Measurements from ENCODE around the gene PLEK. TPM values are rescaled to one million over a fixed set of nuclear protein-coding genes. Genes with fewer than 3 reads are reported as not detected.

Gene PLEK
- total RNA-seq, 2 donors from 2014 or later: 3.1 to 4.4 TPM

DNA sequence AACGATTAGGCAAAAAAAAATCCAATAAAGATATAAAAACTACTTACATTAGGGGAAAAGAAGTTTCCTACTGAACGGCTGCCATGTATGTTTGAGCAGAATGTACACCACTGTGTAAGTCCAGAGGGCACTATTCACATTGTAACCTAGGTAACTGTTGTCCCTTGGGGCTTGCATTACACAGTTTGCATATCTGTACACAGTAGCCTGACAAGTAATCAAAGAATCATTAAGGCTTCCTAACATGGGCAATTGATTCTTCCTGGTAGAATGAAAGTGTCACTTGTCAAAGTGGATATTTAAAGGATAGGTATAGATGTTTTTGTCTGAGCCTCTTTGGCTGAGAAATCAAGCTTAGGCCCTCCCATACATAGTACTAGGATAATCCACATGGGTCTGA, 39.1 kb downstream of the PLEK start:
- no peaks in the 10 kb centered on the region for H3K27me3 ChIP-seq
- H3K27ac ChIP-seq: no peak overlapping the region
- H3K4me3 ChIP-seq: no peak overlapping the region
- no peaks in the 10 kb centered on the region for H3K9me3 ChIP-seq
- DNase-seq (ENCODE audit: low spot score): no peak
- H3K4me1 ChIP-seq: peaks cover 0 to 11% of the 10 kb centered on the region in 2 donors
- no peaks in the 10 kb centered on the region for H3K36me3 ChIP-seq
- TF ChIP-seq, protein P1, sequence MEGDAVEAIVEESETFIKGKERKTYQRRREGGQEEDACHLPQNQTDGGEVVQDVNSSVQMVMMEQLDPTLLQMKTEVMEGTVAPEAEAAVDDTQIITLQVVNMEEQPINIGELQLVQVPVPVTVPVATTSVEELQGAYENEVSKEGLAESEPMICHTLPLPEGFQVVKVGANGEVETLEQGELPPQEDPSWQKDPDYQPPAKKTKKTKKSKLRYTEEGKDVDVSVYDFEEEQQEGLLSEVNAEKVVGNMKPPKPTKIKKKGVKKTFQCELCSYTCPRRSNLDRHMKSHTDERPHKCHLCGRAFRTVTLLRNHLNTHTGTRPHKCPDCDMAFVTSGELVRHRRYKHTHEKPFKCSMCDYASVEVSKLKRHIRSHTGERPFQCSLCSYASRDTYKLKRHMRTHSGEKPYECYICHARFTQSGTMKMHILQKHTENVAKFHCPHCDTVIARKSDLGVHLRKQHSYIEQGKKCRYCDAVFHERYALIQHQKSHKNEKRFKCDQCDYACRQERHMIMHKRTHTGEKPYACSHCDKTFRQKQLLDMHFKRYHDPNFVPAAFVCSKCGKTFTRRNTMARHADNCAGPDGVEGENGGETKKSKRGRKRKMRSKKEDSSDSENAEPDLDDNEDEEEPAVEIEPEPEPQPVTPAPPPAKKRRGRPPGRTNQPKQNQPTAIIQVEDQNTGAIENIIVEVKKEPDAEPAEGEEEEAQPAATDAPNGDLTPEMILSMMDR (IDR thresholded peaks at IDR 0.05): no peak

DNA sequence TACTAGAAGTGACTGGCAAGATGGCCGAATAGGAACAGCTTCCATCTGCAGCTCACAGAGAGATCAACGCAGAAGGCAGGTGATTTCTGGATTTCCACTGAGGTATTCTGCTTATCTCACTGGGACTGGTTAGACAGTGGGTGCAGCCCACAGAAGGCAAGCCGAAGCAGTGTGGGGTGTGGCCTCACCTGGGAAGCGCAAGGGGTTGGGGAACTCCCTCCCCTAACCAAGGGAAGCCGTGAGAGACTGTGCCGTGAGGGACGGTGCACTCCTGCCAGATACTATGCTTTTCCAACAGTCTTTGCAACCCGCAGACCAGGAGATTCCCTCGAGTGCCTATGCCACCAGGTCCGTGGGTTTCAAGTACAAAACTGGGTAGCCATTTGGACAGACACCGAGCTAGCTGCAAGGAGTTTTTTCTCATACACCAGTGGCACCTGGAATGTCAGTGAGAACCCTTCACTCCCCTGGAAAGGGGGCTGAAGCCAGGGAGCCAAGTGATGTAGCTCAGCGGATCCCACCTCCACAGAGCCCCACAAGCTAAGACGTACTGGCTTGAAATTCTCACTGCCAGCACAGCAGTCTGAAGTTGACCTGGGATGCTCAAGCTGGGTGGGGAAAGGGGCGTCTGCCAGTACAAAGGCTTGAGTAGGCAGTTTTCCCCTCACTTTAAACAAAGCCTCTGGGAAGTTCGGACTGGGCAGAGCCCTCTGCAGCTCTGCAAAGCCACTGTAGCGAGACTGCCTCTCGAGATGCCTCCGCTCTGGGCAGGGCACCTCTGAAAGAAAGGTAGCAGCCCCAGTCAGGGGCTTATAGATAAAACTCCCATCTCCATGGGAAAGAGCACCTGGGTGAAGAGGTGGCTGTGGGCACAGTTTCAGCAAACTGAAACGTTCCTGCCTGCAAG, 40.1 kb downstream of the PLEK start:
- Histone ChIP-seq H3K4me3 (no peak overlapping the region), H3K36me3 (no peaks in the 10 kb centered on the region), H3K27ac (no peak overlapping the region), H3K4me1 (peaks cover 0 to 11% of the 10 kb centered on the region in 2 donors), H3K27me3 (no peaks in the 10 kb centered on the region), H3K9me3 (no peaks in the 10 kb centered on the region)
- DNase-seq (ENCODE audit: low spot score): no peak
- TF ChIP-seq, protein P1 (IDR thresholded peaks at IDR 0.05): no peak

DNA sequence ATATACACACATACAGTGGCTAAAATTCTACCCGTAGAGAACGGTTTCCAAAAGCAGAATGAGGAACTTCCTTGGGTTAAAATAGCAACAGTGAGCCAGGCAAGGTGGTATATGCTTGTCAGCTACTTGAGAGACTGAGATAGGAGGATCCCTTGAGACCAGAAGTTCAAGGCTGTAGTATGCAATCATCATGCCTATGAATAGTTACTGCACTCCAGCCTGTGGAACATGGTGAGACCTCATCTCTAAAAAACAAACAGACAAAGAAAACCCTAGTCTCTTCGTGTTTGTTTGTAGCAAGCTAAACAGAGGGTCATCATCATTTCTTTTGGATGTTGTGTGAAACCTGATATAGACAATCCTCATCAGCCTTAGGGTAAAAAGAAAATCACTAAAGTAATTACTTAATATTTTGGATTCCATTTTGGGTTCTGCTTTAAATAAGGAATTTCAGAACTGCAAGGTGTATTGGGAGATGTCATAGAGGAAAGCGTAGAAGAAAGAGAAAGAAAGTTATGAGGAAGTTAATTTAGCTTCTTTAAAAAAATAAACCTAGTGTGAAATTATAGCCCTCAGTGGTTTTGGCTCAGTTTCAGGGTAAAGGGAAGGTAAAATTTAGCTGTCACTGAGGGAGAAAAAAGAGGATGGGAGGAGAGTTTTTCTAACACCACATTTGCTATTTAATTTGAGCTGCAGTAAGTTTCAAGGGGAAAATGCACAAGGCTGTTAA, 46.5 kb downstream of the PLEK start:
- TF ChIP-seq, protein P1 (IDR thresholded peaks at IDR 0.05): no peak
- H3K27me3 ChIP-seq: no peaks in the 10 kb centered on the region
- H3K4me1 ChIP-seq: peaks cover 0 to 18% of the 10 kb centered on the region in 2 donors
- H3K36me3 ChIP-seq: no peaks in the 10 kb centered on the region
- no peak overlapping the region for H3K4me3 ChIP-seq
- peak overlapping the region in 1 of 2 donors; percentile 15 for H3K27ac ChIP-seq
- no peak for DNase-seq (ENCODE audit: low spot score)
- no peaks in the 10 kb centered on the region for H3K9me3 ChIP-seq

DNA sequence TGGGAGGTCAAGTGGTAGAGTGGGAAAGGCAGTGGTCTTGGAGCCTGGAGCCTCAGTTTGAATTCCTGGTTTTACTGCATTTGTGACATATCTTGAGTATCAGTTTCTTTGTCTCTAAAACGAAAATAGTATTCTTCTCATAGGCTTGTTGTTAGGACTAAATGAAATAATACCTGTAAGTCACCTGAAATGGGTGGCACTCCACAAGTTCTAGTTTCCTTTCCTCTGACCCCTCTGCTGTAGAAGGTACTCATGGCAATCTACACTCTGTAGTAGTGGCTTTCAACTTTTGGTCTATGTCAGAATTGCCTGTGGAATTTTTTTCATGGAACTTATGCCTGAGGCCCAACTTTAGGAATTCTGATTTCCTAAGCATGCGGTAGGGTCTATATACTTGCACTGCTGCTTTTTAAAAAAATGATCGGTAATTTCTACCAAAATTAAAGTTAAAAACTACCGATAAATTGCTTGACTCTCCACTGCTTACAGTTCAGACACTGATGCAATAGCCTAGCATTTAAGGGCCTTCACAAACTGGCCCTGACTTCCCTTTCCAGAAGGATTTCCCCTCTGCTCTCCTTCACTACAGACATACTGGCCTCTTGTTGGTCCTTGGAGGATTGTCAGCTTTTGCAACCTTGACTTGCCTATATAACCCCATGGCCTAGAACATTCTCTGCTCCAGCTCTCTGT, 47.2 kb downstream of the PLEK start:
- H3K4me3 ChIP-seq: no peak overlapping the region
- no peaks in the 10 kb centered on the region for H3K36me3 ChIP-seq
- peak overlapping the region in 1 of 2 donors; percentile 15 for H3K27ac ChIP-seq
- DNase-seq (ENCODE audit: low spot score): no peak
- TF ChIP-seq, protein P1 (IDR thresholded peaks at IDR 0.05): no peak
- no peaks in the 10 kb centered on the region for H3K9me3 ChIP-seq
- H3K27me3 ChIP-seq: no peaks in the 10 kb centered on the region
- peaks cover 0 to 18% of the 10 kb centered on the region in 2 donors for H3K4me1 ChIP-seq

DNA sequence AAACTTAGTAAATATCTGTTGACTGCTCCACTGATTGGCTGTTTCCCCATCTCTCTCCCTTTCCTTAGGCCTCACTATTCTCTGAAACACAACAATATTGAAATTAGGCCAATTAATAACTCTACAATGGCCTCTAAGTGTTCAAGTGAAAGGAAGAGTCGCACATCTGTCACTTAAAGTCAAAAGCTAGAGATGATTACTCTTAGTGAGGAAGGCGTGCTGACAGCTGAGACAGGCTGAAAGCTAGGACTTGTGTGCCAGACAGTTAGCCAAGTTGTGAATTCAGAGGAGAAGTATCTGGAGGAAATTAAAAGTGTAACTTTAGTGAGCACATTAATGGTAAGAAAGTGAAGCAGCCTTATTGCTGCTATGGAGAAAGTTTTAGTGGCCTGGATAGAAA, 48.4 kb downstream of the PLEK start:
- no peak for DNase-seq (ENCODE audit: low spot score)
- TF ChIP-seq, protein P1 (IDR thresholded peaks at IDR 0.05): no peak
- Histone ChIP-seq H3K27ac (no peak overlapping the region), H3K4me1 (peaks cover 0 to 18% of the 10 kb centered on the region in 2 donors), H3K27me3 (no peaks in the 10 kb centered on the region), H3K4me3 (no peak overlapping the region), H3K36me3 (no peaks in the 10 kb centered on the region), H3K9me3 (no peaks in the 10 kb centered on the region)
